K562 (cell line): Measurements from ENCODE around the gene TUBG2. TPM values are rescaled to one million over a fixed set of nuclear protein-coding genes. Genes with fewer than 3 reads are reported as not detected.

ENCODE experiments used
- ATF6 ChIP-seq: sonication (generic); formaldehyde crosslinking; IDR thresholded peaks from 2 replicates; pipeline ENCODE4 v1.4.0; 2020; ENCODE audit warnings: mild to moderate bottlenecking, missing genetic modification reagents
- CBX8 ChIP-seq: fragments of 200-600 bp; sonication (generic); IDR thresholded peaks from 2 replicates; pipeline ENCODE4 v1.6.1; 2012; ENCODE audit warnings: borderline replicate concordance, mixed run types, low read depth, mild to moderate bottlenecking, moderate library complexity, mixed read lengths, low read length, control low read depth, inconsistent platforms; ENCODE audit not compliant: poor library complexity, severe bottlenecking; ENCODE audit errors: extremely low read depth
- KDM4B ChIP-seq, 2 experiments: fragments of 450-650 bp in 1 of 2; sonication (generic) in 1 of 2; IDR thresholded peaks; 2 replicates each; pipeline ENCODE4 v1.6.1; 2016 to 2017; ENCODE audit warnings: borderline replicate concordance in 2 of 2, antibody characterized with exemption in 1 of 2, low read depth in 1 of 2, mild to moderate bottlenecking in 1 of 2
- L3MBTL2 ChIP-seq: fragments of 450-650 bp; IDR thresholded peaks from 2 replicates; pipeline ENCODE4 v1.6.1; 2016; ENCODE audit warnings: mild to moderate bottlenecking, moderate library complexity
- NR2C2 ChIP-seq, 2 experiments: fragments of 200-800 bp in 1 of 2; sonication (Bioruptor generic) in 1 of 2; sonication (generic) in 1 of 2; formaldehyde crosslinking in 1 of 2; IDR thresholded peaks; 2 replicates each; pipeline versions ENCODE4 v1.6.1 to v1.8.0; 2016 to 2022; ENCODE audit warnings: mild to moderate bottlenecking in 1 of 2, missing compliant biosample characterization in 1 of 2, missing genetic modification characterization in 1 of 2, missing genetic modification reagents in 1 of 2
- PRMT5 ChIP-seq: sonication (generic); formaldehyde crosslinking; IDR thresholded peaks from 2 replicates; pipeline ENCODE4 v1.5.0; 2020; ENCODE audit warnings: missing genetic modification reagents
- PURB ChIP-seq: sonication (generic); formaldehyde crosslinking; IDR thresholded peaks from 2 replicates; pipeline ENCODE4 v1.9.0; 2021; ENCODE audit warnings: low read depth, mild to moderate bottlenecking, missing genetic modification reagents
- RBFOX2 ChIP-seq: fragments of 200-400 bp; formaldehyde crosslinking; IDR thresholded peaks from 2 replicates; pipeline ENCODE4 v1.6.1; 2017; ENCODE audit warnings: low read depth, mild to moderate bottlenecking, low read length, moderate library complexity
- RHOXF2B ChIP-seq: fragments of 250-450 bp; sonication (Bioruptor Pico); conservative IDR thresholded peaks from 2 replicates; pipeline ENCODE4 v1.5.1; 2021
- TGIF2 ChIP-seq: sonication (generic); formaldehyde crosslinking; IDR thresholded peaks from 2 replicates; pipeline ENCODE4 v1.8.1; 2022; ENCODE audit warnings: mild to moderate bottlenecking, missing genetic modification reagents, moderate library complexity
- WHSC1 ChIP-seq: IDR thresholded peaks from one replicate; pipeline ENCODE4 v1.6.1; 2012; ENCODE audit warnings: low read length, control low read depth, inconsistent platforms
- ZFP36 ChIP-seq: fragments of 150-350 bp; IDR thresholded peaks from 2 replicates; pipeline ENCODE4 v1.6.1; 2018; ENCODE audit warnings: low read length, low read depth; ENCODE audit not compliant: partially characterized antibody
- ZNF511 ChIP-seq: sonication (generic); formaldehyde crosslinking; IDR thresholded peaks from 2 replicates; pipeline ENCODE4 v1.8.0; 2022; ENCODE audit warnings: mild to moderate bottlenecking, missing genetic modification reagents
- ZNF512 ChIP-seq: IDR thresholded peaks from 2 replicates; pipeline ENCODE4 v1.6.1; 2016; ENCODE audit warnings: missing genetic modification characterization, missing compliant biosample characterization
- ZNF609 ChIP-seq: sonication (generic); formaldehyde crosslinking; IDR thresholded peaks from 2 replicates; pipeline ENCODE4 v1.8.1; 2023; ENCODE audit warnings: missing genetic modification reagents, mild to moderate bottlenecking, borderline replicate concordance
- ZZZ3 ChIP-seq: fragments of 450-650 bp; IDR thresholded peaks from 2 replicates; pipeline ENCODE4 v1.6.1; 2016; ENCODE audit warnings: antibody characterized with exemption, mild to moderate bottlenecking, moderate library complexity
- polyA plus RNA-seq, 8 experiments: library from polyadenylated mRNA; depleted of rRNA in 4 of 8; stranded (reverse) in 5 of 8; unstranded in 3 of 8; fragments of >200 nt; fragmentation: Nextera tagmentation in 2 of 8; fragmentation: Illumina TruSeq in 1 of 8; extraction: Ambion mirVana in 2 of 8; extraction: Trizol in 1 of 8; gene quantifications; 2 replicates each; pipeline versions ENCODE4 v1.2.1 to v1.2.3, GENCODE V29; 2011 to 2014; ENCODE audit warnings: inconsistent platforms in 1 of 8, missing spikeins in 1 of 8
- total RNA-seq, 7 experiments: library from RNA; depleted of rRNA in 6 of 7; stranded (reverse); fragments of >200 nt in 6 of 7; fragmentation: Illumina TruSeq in 2 of 7; extraction: Trizol in 2 of 7; gene quantifications; 2 replicates each; pipeline versions ENCODE4 v1.2.1 to v1.2.3, GENCODE V29; 2011 to 2021; ENCODE audit warnings: low replicate concordance in 1 of 7

TUBG2 gene
- total and polyA plus RNA-seq, 9 of the 15 experiments (the other 6 are each of a cell fraction or from before 2014, with no cell fraction given), result 0.09 to 0.80 (median 0.24) TPM; not detected in 2

GRCh38 chr17:42623732-42624596, 35.1 kb upstream of the TUBG2 start (continued):
- TF ChIP-seq ATF6 (CRISPR knock-in tag), result no peak
- TF ChIP-seq ZZZ3, result no peak
- TF ChIP-seq ZNF609, result no peak
- no peak for TF ChIP-seq ZNF512
- no peak for TF ChIP-seq TGIF2 (CRISPR knock-in tag)
- no peak for TF ChIP-seq PRMT5 (CRISPR knock-in tag)
- no peak for TF ChIP-seq WHSC1
- TF ChIP-seq KDM4B (IDR thresholded peaks at IDR 0.05; ENCODE audit: borderline replicate concordance in 2 of 2, low read depth in 1 of 2), result no peak
- TF ChIP-seq RBFOX2, result no peak
- no peak for TF ChIP-seq ZNF511
- TF ChIP-seq L3MBTL2, result peak; percentile 31; the same call in 1 of the 2 replicates
- no peak for TF ChIP-seq PURB
- no peak for TF ChIP-seq RHOXF2B (CRISPR knock-in tag)
- no peak for TF ChIP-seq NR2C2 (CRISPR knock-in tag; IDR thresholded peaks at IDR 0.05)
- TF ChIP-seq NR2C2 (tag; IDR thresholded peaks at IDR 0.05), result peak; percentile 69
- no peak for TF ChIP-seq CBX8
- no peak for TF ChIP-seq ZFP36
